Lung microvascular endothelial cell (primary cell): ENCODE results near the gene CDON. TPM values are rescaled to one million over a fixed set of nuclear protein-coding genes. Genes with fewer than 3 reads are reported as not detected.

Experiments used
- DNase-seq, 2 donors: peaks; one replicate each; pipeline versions ENCODE4 v3.0.0 to v3.0.0-alpha.2; 2010; ENCODE audit warnings: low read depth in 2 of 2
- total RNA-seq: library from RNA; depleted of rRNA; stranded (reverse); fragments of >200 nt; gene quantifications from 2 replicates; pipeline ENCODE4 v1.2.1, GENCODE V29; 2014

CDON gene
- total RNA-seq, 1 donor from 2014 or later = 4.4 TPM

DNA sequence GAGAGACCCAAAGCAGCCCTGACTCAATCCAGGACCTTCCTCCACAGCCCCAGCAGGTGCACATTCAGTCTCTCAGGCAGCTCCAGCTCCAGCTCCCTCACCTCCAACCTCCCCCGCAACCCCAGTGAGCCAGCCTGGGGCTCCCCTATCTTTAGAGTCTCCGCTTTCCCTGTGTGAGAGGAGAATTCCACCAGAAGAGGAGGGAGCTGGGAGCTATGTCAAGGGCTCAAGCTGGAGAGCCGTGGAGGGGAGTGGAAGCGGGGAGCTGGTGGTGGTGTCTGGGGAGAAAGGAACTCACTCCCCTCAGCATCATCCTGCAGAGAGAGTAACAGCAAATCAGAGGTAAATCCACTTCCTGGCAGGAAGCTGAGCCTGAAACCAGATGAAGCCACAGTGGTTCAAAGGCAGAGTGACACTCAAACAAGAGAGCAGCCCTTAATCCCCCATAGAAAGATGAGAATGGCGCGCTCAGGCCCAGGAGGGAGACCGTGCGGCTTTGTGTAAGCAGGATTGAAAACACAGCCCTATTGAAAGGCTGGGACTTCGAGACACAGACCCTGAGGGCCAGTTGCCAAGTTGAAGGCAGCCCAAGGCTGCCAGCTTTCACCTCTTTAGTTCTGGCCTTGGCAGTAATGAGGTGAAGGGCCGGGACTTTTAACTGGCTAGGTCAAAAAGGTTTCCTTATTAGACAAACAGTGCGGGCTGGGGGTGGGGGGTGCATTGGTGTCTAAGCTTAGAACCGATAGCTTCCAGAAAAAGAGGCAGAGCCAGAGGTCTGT is 21.4 kb upstream of the CDON start:
- DNase-seq = no peak

DNA sequence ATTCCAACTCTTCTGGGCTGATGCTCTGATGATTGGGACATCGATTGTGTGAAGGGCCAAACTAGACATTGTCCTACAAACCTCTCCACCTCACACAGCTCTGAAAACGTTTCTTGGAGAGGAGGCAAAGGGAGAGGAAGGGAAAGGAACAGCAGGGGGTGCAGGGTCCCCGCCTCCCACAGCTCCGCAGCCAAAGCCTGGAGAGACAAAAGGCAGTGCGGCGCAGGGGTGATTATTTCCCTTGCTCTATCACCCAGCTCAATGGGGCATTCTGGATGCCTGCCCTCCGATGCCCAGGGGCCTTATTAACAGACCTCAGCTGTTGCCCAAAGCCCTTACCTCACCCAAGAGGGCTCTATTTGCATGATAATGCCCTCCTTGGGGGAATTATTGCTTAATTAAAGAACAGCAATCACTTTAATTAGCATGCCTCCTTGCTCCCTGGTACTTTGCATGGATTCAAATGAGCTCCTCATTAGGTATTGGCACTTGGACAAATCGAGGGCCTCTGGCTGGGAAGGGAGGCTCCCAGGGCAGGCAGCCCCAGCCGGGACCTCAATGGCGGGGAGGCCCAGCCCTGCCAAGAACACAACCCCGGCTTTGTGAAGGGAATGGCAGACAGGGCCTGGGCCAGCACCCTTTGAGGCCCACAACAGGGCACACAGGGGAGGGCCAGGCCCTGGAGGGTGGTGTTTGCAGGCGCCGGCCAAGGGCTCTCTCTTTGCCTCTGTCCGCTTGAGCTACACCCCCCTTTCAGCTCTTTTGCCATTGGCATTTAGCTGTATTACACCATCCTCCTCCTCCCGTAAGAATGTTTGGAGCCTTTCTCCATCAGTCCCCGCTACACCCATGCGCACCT is 19.8 kb upstream of the CDON start:
- DNase-seq = no peak

DNA sequence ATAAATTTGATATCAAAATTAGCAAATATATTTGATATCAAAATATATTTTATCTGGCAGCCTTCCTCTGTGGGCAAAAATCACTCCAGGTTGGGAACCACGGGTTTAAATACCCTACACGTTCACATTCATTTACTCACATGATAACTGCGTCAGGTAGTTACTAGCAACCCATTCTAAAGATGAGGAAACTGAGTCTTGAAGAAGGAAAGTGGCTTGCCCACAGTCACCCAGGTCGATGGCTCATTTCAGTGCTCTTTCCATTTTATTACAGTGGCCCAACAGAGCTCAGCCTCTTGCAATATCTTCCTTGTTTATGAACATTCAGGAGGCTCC is 19.2 kb upstream of the CDON start:
- DNase-seq = no peak

GRCh38 chr11:126080161-126080941 is 17.7 kb upstream of the CDON start:
- no peak for DNase-seq

- no peak for DNase-seq
Measured at GRCh38 chr11:126079621-126080124, 17.0 kb upstream of the CDON start.

- DNase-seq = no peak
Measured at GRCh38 chr11:126076641-126077040, 14.0 kb upstream of the CDON start.

GRCh38 chr11:126072801-126073594 is 10.3 kb upstream of the CDON start:
- no peak for DNase-seq

- no peak for DNase-seq
Measured at GRCh38 chr11:126072141-126072741, 9.6 kb upstream of the CDON start.

DNA sequence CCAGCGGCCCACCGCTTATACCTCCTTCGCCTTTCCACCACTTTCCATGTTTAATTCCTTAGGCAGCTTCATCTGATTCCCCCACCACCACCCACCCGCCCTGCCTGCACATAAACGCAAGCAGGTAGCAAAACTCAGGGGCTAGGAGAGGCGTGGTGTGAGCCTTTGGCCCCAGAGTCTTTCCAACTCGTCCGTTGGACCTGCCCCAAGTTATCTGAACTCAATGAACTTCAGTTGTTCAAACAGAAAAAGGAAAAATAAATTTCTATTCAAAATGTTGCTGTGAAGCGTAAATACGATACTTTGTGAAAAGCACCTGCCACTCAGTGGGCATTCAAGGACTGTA is 814 bp upstream of the CDON start:
- no peak for DNase-seq

DNA sequence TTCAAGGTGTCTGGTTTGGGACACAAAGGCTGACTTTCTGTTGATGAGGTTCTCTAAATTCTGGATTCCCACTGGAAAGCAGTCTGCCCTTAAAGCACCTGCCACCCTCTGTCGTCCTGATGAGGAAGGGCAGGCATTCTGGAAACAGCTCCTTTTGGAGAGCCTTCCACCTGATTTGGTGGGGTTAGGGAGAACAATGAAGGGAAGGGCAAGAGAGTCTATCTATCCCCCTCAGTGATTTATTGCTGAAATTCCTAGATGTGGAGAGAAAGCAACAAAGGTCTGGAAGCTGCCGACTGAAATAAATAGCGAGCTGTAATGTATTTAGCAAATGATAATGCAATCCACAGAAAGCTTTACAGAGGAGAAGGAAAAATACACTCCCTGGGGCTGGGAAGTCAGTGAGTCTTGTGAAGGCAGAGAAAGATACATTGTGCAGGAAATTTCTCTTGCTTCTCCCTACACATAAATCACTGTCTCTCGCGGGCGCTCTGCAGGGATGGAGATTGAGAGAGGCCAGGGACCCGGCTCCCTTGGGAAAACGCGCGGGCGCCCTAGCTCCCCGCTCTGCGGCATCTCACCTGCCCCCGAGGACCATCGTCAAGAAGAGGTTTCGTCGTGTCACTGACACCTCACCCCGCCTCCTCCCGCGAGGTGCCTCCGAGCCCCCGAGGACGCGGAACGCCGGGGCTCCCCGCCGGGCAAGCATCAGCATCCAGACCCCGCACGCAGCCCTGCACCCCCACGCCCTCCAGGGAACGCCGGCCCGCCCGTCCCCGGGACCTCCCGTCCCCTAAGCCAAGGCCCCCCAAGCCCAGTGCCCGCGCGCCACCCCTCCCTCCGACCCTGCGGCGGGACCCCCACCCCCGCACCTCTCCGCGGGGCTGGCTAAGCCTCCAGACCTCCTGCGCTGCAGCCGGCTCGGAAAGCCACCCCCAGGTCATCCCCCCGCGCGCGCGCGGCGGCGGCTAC is 673 bp downstream of the CDON start:
- peak; percentile 29 to 36 for DNase-seq

GRCh38 chr11:126060757-126061171 is 1.9 kb downstream of the CDON start:
- no peak for DNase-seq

- DNase-seq = no peak
Measured at GRCh38 chr11:126059238-126059781, 3.4 kb downstream of the CDON start.

DNA sequence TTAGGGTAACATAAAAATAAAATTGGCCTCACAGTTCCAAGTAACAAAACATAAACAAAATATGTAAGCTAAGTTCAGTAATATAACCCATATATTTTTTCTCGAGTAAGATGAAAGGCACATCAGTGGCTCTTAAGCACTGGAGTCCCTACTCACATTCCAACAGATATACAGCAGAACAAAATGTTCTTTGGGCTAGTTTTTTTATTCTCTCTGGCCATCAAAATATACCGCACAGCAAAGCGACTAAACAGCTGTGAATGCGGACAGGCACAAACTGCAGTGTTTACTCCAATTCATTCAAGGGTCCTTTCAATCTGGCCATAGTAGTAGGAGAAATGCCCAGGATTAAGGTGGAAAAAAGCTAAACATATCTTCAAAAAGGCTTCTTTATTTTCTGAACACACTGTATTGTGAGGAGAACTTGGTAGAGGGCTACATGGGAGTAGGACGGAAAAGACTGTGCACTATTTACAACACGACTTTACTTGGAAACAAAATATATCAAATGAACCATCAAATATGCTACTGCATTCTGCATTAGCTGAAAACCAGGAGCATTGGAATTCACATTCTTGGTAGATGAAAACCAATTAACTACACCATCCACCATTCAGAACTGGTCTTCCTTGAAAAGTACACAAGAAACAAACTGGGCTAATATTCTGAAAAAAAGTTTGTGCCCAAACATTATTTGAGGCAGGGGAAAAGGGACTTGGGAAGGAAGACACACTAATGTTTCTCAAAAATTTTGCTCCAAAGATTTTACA is 4.4 kb downstream of the CDON start:
- no peak for DNase-seq

DNA sequence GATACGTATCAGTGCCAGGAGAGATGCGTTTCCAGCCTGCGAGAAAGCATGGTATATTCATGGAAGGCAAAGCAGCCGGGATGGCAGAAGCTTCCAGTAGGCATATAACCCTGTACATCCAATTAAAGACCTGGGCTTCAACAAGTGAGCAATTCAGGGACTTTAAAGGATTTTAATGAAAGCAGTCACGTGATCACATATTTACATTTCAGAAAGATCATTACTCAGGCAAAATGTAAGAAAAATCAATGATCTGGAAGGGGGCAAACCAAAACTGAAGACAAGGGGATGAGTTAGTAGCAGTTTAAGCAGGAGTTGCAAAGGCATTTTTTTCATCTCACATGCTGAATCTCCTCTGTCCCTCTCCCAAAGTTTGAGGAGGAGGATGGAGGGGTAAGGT is 7.8 kb downstream of the CDON start:
- no peak for DNase-seq

DNA sequence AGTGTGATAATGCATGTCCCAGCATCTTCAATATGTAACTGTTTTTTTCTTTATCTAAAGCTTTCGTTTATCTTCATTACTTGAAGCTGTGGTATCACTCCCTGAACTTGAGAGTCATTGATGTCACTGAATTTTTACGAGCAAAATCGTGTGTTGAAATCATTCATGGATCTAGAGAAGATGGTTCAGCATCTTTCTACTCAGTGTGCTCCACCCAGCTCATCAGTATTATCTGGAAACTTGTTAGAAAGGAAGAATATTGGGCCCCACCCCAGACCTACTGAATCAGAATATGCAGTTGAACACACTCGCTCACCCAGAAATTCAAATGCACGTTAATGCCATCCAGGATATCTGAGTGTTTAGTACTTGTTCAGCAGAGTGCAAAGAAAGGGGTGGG is 8.3 kb downstream of the CDON start:
- no peak for DNase-seq

DNA sequence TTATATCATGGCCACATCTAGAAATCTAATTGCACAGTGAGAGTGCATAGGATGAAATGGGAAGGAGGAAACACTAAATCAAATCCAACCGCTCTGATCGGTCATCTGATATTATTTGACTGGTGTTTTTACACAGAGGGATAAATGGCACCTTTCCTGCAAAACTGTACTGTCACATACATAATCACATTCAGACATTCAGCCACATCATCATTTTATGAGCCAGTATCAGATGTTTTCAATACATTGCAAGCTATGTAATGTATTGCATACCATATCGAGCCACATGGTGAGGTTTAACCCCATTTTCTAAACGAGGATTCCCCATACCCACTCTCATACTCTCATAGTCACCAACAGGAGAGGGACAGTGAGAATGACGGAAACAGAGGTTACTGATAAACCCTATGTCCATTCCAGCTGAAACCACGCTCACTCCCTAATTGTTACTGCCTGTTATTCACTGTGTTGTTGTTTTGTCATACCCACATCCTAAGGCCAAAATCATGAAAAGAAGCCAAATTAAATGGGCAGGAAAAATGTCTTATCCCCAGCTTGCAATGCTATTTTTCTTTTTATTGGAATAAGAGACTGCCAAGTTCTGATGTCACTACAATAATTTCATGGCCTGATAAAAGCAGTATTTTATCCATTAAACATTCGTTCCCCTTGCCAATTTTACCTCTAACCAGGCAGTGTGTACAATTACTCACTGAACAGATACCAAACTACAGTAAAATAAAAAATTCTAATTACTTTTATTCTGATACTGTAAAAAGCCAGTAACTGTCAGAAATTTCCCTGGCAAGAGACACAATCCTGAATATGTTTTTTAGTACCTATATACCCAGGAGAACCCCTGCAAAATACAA is 9.0 kb downstream of the CDON start:
- DNase-seq = no peak

DNA sequence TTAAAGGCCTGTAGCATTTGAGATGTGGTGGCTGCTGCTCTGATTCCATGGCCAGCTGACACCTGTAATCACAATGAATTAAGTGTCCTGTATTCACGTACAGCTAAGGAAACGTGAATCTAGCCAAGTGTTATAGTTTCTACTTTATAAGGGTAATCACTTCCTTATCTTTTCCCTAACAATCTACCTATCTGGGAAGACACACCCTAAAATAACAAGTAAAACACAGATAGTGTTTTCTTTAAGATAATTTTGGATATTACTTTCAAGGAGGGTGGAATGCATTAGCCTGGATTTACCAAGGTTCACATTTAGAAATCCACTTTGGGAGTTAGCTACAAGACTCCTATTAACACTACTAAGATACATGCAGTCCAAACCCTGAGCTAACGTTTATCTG is 11.5 kb downstream of the CDON start:
- DNase-seq = no peak

GRCh38 chr11:126049159-126049558 is 13.5 kb downstream of the CDON start:
- DNase-seq = no peak
